GM12875 (cell line): ENCODE measurements around the gene STOX2.

Experiments
- H3K4me3 ChIP-seq: one replicate; pipeline ENCODE4 v1.5.1; 2011; ENCODE audit warnings: low read depth, low read length, control low read depth
- TF ChIP-seq, protein P1 (sequence below): IDR thresholded peaks from 2 replicates; pipeline ENCODE4 v1.5.1; 2011; ENCODE audit warnings: low read depth, mild to moderate bottlenecking, control low read depth, inconsistent platforms, low read length, moderate library complexity, borderline replicate concordance; ENCODE audit not compliant: insufficient read depth

Gene STOX2

DNA sequence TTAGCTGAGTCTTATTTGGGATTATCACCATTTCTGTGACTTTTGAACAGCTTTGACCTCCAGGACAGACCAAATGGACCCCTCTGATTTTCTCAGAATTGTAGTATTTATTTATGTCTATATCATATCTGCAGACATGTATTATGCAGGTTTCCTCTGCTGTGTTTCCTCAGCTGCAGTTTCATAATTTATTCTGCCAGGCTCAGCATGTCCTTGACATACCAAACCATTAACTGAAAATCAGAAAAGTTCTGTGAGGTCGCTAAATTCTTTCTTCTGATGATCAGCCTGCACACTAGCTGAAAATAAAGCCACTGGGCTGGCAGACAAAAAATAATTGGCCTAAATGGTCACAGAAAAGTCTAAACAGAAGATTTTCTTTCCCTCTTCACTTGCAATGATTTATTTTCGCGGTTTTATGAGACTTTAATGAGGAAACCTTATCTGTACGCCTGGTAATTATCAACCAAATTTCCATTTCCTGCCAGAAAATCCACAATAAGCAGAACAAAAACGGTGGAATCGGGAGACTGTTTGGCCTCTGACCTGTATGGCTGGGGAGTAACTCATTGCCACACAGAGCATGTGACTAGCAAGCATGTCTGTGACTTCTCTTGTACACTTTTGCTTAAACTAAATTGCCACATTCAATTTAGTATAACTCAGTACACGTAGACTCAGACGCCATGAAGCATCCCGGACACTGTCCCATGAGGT lies 161.6 kb downstream of the STOX2 start:
- H3K4me3 ChIP-seq = no peak overlapping the region
- TF ChIP-seq, protein P1, sequence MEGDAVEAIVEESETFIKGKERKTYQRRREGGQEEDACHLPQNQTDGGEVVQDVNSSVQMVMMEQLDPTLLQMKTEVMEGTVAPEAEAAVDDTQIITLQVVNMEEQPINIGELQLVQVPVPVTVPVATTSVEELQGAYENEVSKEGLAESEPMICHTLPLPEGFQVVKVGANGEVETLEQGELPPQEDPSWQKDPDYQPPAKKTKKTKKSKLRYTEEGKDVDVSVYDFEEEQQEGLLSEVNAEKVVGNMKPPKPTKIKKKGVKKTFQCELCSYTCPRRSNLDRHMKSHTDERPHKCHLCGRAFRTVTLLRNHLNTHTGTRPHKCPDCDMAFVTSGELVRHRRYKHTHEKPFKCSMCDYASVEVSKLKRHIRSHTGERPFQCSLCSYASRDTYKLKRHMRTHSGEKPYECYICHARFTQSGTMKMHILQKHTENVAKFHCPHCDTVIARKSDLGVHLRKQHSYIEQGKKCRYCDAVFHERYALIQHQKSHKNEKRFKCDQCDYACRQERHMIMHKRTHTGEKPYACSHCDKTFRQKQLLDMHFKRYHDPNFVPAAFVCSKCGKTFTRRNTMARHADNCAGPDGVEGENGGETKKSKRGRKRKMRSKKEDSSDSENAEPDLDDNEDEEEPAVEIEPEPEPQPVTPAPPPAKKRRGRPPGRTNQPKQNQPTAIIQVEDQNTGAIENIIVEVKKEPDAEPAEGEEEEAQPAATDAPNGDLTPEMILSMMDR = no peak

DNA sequence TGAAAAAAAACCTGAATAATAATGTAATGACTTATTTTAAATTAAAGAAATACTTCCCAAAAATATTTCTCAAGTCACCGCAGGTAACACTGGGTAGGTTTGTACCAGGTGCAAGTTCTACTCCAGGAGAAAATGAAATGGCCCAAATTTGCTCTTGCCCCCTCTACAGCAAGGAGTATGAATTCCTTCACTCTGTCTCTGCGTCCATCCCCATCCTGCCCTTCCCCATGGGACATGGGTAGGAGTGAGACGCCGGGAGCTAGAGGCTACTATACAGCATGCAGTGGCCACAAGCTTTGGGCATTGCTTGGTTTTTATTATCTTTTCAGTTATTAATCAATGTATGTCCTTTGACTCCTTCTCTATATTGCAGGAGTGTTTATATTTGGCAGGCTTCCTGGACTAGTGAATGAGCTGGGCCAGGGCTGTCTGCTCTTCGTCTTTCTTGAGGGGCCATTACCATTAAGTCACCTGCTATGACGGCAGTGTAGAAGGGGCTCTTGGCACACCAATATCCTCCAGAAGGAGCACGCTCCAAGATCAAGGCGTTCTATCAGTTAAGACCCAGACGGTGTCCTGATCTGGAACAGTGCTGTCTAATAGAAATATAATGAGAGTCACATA lies 162.9 kb downstream of the STOX2 start:
- TF ChIP-seq, protein P1 = no peak
- H3K4me3 ChIP-seq = no peak overlapping the region
